CD4-positive, CD25-positive, alpha-beta regulatory T cell (primary cell): ENCODE results near the gene PRSS56. TPM values are rescaled to one million over a fixed set of nuclear protein-coding genes. Genes with fewer than 3 reads are reported as not detected.

Source experiments
- ATAC-seq, 2 donors: fragments of 150-1000 bp; cut with Tn5 transposase; one replicate each; pipeline ENCODE4 v1.10.0; 2021; ENCODE audit warnings: low read depth in 2 of 2, moderate number of reproducible peaks in 2 of 2, moderate library complexity in 1 of 2
- DNase-seq, 3 donors: peaks; one replicate each; pipeline versions ENCODE4 v3.0.0 to v3.0.0-alpha.2; 2012 to 2022; ENCODE audit warnings: mixed read lengths in 1 of 3
- H3K27ac ChIP-seq: one replicate; pipeline ENCODE4 v1.7.0; 2013; ENCODE audit warnings: mild to moderate bottlenecking, low read length; ENCODE audit not compliant: insufficient read depth, poor library complexity, severe bottlenecking
- H3K27me3 ChIP-seq: one replicate; pipeline ENCODE4 v1.7.0; 2013; ENCODE audit warnings: low read length; ENCODE audit not compliant: control insufficient read depth, insufficient read depth
- H3K36me3 ChIP-seq: one replicate; pipeline ENCODE4 v1.7.0; 2013; ENCODE audit warnings: mild to moderate bottlenecking, low read length, moderate library complexity; ENCODE audit not compliant: control insufficient read depth, insufficient read depth
- H3K4me1 ChIP-seq: 2 replicates; pipeline ENCODE4 v1.7.0; 2013; ENCODE audit warnings: mild to moderate bottlenecking, low read length; ENCODE audit not compliant: insufficient read depth, control insufficient read depth, poor library complexity, severe bottlenecking
- H3K4me3 ChIP-seq: one replicate; pipeline ENCODE4 v1.7.0; 2013; ENCODE audit warnings: low read depth, mild to moderate bottlenecking, low read length, moderate library complexity
- H3K9me3 ChIP-seq, 2 experiments: 1 replicate in 1 of 2; 2 replicates in 1 of 2; pipeline ENCODE4 v1.7.0; 2013; ENCODE audit warnings: low read length in 2 of 2, mild to moderate bottlenecking in 1 of 2, moderate library complexity in 1 of 2; ENCODE audit not compliant: control insufficient read depth in 2 of 2
- H3K27ac Mint-ChIP-seq, 3 donors: one replicate each; pipeline ENCODE4 v1.8.0; 2020 to 2022; ENCODE audit warnings: mild to moderate bottlenecking in 3 of 3, mixed read lengths in 3 of 3, moderate library complexity in 2 of 3
- H3K27me3 Mint-ChIP-seq: one replicate; pipeline ENCODE4 v1.8.0; 2022; ENCODE audit warnings: mild to moderate bottlenecking, mixed read lengths
- H3K36me3 Mint-ChIP-seq: one replicate; pipeline ENCODE4 v1.8.0; 2020; ENCODE audit warnings: mixed read lengths
- H3K4me1 Mint-ChIP-seq, 4 donors: one replicate each; pipeline ENCODE4 v1.8.0; 2020 to 2022; ENCODE audit warnings: mixed read lengths in 4 of 4, mild to moderate bottlenecking in 1 of 4
- H3K4me3 Mint-ChIP-seq, 4 donors: one replicate each; pipeline ENCODE4 v1.8.0; 2020 to 2022; ENCODE audit warnings: mild to moderate bottlenecking in 4 of 4, mixed read lengths in 4 of 4, moderate library complexity in 3 of 4
- H3K9me3 Mint-ChIP-seq, 7 donors: one replicate each; pipeline ENCODE4 v1.8.0; 2020 to 2022; ENCODE audit warnings: mixed read lengths in 7 of 7, mild to moderate bottlenecking in 3 of 7, moderate library complexity in 2 of 7
- polyA plus RNA-seq, 4 donors: library from polyadenylated mRNA; unstranded; fragments of 300-500 nt; fragmentation: Illumina TruSeq; gene quantifications; one replicate each; pipeline ENCODE4 v1.2.3, GENCODE V29; 2021
- total RNA-seq: library from RNA; stranded (reverse); gene quantifications from one replicate; pipeline ENCODE4 v1.2.3, GENCODE V29; 2022

The PRSS56 gene
- total and polyA plus RNA-seq, 5 donors from 2014 or later: not detected

GRCh38 chr2:232539298-232540231 is 19.4 kb downstream of the PRSS56 start, which contains the start of gene CHRNG:
Gene CHRNG, plus strand, starts transcription at chr2:232539692. Its CDS starts 56 bp downstream, at chr2:232539748.
- Histone ChIP-seq H3K4me1 (no peaks in the 10 kb centered on the region), H3K36me3 (no peaks in the 10 kb centered on the region), H3K4me3 (no peak within 1 kb of the TSS), H3K27me3 (peaks cover 4% of the 10 kb centered on the region), H3K27ac (no peak within 1 kb of the TSS), H3K9me3 (no peaks in the 10 kb centered on the region)
- Mint-ChIP-seq H3K9me3 (peaks cover 0 to 2% (median 0%) of the 10 kb centered on the region in 7 donors), H3K4me3 (no peak within 1 kb of the TSS), H3K27ac (no peak within 1 kb of the TSS), H3K4me1 (peaks cover 0 to 19% (median 4%) of the 10 kb centered on the region in 4 donors), H3K36me3 (no peaks in the 10 kb centered on the region), H3K27me3 (no peaks in the 10 kb centered on the region)
- ATAC-seq (no peak), DNase-seq (no peak)

- H3K36me3 Mint-ChIP-seq: no peaks in the 10 kb centered on the region
- H3K27ac Mint-ChIP-seq: no peak overlapping the region
- no peak overlapping the region for H3K27ac ChIP-seq
- ATAC-seq (no peak), DNase-seq (no peak)
- no peaks in the 10 kb centered on the region for H3K27me3 Mint-ChIP-seq
- no peak overlapping the region for H3K4me3 Mint-ChIP-seq
- H3K4me3 ChIP-seq: no peak overlapping the region
- H3K27me3 ChIP-seq: peaks cover 4% of the 10 kb centered on the region
- H3K4me1 Mint-ChIP-seq: peaks cover 0 to 22% (median 4%) of the 10 kb centered on the region in 4 donors
- H3K4me1 ChIP-seq: no peaks in the 10 kb centered on the region
- no peaks in the 10 kb centered on the region for H3K9me3 ChIP-seq
- peaks cover under 1% of the 10 kb centered on the region for H3K36me3 ChIP-seq
- peaks cover 0 to 2% (median 0%) of the 10 kb centered on the region in 7 donors for H3K9me3 Mint-ChIP-seq
Observed at GRCh38 chr2:232540441-232541041, 20.4 kb downstream of the PRSS56 start.

- Histone ChIP-seq H3K9me3 (no peaks in the 10 kb centered on the region), H3K27me3 (peaks cover 3% of the 10 kb centered on the region), H3K27ac (no peak overlapping the region), H3K4me3 (no peak overlapping the region), H3K36me3 (peaks cover 6% of the 10 kb centered on the region), H3K4me1 (no peaks in the 10 kb centered on the region)
- peaks cover 0 to 2% (median 0%) of the 10 kb centered on the region in 7 donors for H3K9me3 Mint-ChIP-seq
- H3K27ac Mint-ChIP-seq: no peak overlapping the region
- no peak for ATAC-seq
- H3K4me1 Mint-ChIP-seq: peaks cover 0 to 28% (median 7%) of the 10 kb centered on the region in 4 donors
- peak overlapping the region in 1 of 4 donors; percentile 13 for H3K4me3 Mint-ChIP-seq
- DNase-seq: no peak
- H3K36me3 Mint-ChIP-seq: peaks cover under 1% of the 10 kb centered on the region
- no peaks in the 10 kb centered on the region for H3K27me3 Mint-ChIP-seq
Observed at GRCh38 chr2:232541195-232541960, 21.2 kb downstream of the PRSS56 start.

GRCh38 chr2:232541961-232542714 is 21.9 kb downstream of the PRSS56 start:
- Mint-ChIP-seq H3K4me1 (peaks cover 0 to 36% (median 11%) of the 10 kb centered on the region in 4 donors), H3K36me3 (peaks cover 5% of the 10 kb centered on the region), H3K27ac (peak overlapping the region in 1 of 3 donors; percentile 46), H3K27me3 (no peaks in the 10 kb centered on the region), H3K4me3 (no peak overlapping the region), H3K9me3 (peaks cover 0 to 1% (median 0%) of the 10 kb centered on the region in 7 donors)
- ATAC-seq: no peak
- Histone ChIP-seq H3K27ac (no peak overlapping the region), H3K4me1 (peaks cover 7% of the 10 kb centered on the region), H3K27me3 (no peaks in the 10 kb centered on the region), H3K9me3 (no peaks in the 10 kb centered on the region), H3K4me3 (no peak overlapping the region), H3K36me3 (peaks cover 12% of the 10 kb centered on the region)
- DNase-seq: no peak

GRCh38 chr2:232542715-232543467 is 22.7 kb downstream of the PRSS56 start:
- Mint-ChIP-seq H3K4me3 (peak overlapping the region in 1 of 4 donors; percentile 21), H3K27me3 (no peaks in the 10 kb centered on the region), H3K9me3 (peaks cover 0 to 1% (median 0%) of the 10 kb centered on the region in 7 donors), H3K36me3 (peaks cover 12% of the 10 kb centered on the region), H3K27ac (peak overlapping the region in 1 of 3 donors; percentile 46), H3K4me1 (peaks cover 0 to 43% (median 17%) of the 10 kb centered on the region in 4 donors)
- no peak overlapping the region for H3K4me3 ChIP-seq
- H3K27ac ChIP-seq: no peak overlapping the region
- no peaks in the 10 kb centered on the region for H3K9me3 ChIP-seq
- peaks cover 15% of the 10 kb centered on the region for H3K4me1 ChIP-seq
- no peaks in the 10 kb centered on the region for H3K27me3 ChIP-seq
- no peak for DNase-seq
- peaks cover 16% of the 10 kb centered on the region for H3K36me3 ChIP-seq
- no peak for ATAC-seq

GRCh38 chr2:232543491-232543890 is 23.3 kb downstream of the PRSS56 start:
- peak overlapping the region in 1 of 3 donors; percentile 48 for H3K27ac Mint-ChIP-seq
- H3K36me3 Mint-ChIP-seq: peaks cover 17% of the 10 kb centered on the region
- no peaks in the 10 kb centered on the region for H3K27me3 ChIP-seq
- DNase-seq (no peak), ATAC-seq (no peak)
- peaks cover 4 to 44% (median 21%) of the 10 kb centered on the region in 4 donors for H3K4me1 Mint-ChIP-seq
- H3K27me3 Mint-ChIP-seq: no peaks in the 10 kb centered on the region
- H3K9me3 Mint-ChIP-seq: peaks cover 0 to 1% (median 0%) of the 10 kb centered on the region in 7 donors
- peak overlapping the region in 1 of 4 donors; percentile 42 for H3K4me3 Mint-ChIP-seq
- H3K9me3 ChIP-seq: no peaks in the 10 kb centered on the region
- H3K36me3 ChIP-seq: peaks cover 16% of the 10 kb centered on the region
- H3K27ac ChIP-seq: no peak overlapping the region
- peaks cover 16% of the 10 kb centered on the region for H3K4me1 ChIP-seq
- no peak overlapping the region for H3K4me3 ChIP-seq
